ENCODE data around the gene PCSK6.

Gene PCSK6

DNA sequence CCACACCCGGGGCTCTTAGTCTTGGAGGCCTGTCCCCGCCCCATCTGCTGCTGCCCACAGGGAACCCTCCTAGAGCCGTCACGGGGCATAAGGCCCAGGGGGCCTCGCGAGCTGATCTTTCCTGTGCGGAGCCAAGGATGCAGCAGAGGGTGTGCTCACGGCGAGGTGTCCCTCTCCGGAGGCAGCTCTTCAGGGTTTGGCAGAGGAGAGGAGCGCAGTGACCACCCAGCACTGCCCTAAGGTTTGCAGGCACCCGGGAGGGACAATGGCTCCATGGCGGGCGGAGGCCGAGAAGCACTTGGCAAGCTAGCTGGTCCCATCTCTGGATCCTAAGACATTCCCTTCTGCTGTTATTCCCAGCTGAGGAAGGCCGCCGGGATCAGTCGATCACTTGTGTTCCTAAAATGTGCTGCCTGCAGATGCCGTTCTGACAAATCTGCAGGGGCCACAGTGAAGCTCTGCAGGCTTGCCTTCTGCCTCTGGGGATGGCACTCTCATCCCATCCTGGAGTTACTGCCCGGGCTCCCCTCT lies 47.4 kb upstream of the PCSK6 start:
- no peak for ATAC-seq
- TF ChIP-seq, protein P1, sequence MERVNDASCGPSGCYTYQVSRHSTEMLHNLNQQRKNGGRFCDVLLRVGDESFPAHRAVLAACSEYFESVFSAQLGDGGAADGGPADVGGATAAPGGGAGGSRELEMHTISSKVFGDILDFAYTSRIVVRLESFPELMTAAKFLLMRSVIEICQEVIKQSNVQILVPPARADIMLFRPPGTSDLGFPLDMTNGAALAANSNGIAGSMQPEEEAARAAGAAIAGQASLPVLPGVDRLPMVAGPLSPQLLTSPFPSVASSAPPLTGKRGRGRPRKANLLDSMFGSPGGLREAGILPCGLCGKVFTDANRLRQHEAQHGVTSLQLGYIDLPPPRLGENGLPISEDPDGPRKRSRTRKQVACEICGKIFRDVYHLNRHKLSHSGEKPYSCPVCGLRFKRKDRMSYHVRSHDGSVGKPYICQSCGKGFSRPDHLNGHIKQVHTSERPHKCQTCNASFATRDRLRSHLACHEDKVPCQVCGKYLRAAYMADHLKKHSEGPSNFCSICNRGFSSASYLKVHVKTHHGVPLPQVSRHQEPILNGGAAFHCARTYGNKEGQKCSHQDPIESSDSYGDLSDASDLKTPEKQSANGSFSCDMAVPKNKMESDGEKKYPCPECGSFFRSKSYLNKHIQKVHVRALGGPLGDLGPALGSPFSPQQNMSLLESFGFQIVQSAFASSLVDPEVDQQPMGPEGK (CRISPR knock-in tag; IDR thresholded peaks at IDR 0.05; ENCODE audit: borderline replicate concordance): no peak
- TF ChIP-seq ARNTL (CRISPR knock-in tag; IDR thresholded peaks at IDR 0.05; ENCODE audit: borderline replicate concordance, low read depth): no peak

DNA sequence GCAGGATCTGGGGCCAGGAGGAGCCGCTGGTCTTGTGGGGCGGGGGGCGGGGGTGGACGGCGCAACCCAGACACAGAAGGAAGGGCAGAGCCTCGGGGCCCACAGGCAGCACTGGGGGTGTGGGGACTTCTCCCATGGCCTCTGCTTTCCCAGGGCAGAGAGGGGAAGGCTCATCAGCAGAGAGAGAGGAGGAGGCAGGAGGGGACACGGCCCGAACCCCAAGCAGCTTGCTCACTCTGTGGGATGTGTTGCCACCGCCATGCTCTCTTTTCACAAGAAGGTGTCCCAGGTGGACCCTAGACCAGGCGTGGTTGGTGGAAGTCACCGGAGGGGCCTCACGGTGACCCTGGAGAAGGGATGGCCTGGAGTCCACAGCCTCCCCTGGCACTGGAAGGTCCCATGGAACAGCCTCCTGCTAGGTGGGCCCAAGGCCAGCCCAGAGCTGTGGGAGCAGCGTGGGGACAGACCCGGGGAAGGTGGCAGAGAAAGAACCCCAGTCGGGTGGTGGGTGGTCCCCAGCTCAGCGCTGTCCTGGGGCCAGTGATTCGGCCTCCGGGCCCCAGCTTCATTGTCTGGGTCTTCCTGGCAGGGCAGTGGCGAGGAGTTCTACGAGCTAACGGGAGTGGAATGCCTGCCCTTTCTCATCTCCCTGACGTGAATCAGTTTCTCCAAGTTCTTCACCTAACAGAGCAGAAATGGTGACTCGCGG lies 46.8 kb upstream of the PCSK6 start:
- no peak for ATAC-seq
- no peak for TF ChIP-seq SNAI2 (CRISPR knock-in tag; IDR thresholded peaks at IDR 0.05)
- TF ChIP-seq, protein P2, sequence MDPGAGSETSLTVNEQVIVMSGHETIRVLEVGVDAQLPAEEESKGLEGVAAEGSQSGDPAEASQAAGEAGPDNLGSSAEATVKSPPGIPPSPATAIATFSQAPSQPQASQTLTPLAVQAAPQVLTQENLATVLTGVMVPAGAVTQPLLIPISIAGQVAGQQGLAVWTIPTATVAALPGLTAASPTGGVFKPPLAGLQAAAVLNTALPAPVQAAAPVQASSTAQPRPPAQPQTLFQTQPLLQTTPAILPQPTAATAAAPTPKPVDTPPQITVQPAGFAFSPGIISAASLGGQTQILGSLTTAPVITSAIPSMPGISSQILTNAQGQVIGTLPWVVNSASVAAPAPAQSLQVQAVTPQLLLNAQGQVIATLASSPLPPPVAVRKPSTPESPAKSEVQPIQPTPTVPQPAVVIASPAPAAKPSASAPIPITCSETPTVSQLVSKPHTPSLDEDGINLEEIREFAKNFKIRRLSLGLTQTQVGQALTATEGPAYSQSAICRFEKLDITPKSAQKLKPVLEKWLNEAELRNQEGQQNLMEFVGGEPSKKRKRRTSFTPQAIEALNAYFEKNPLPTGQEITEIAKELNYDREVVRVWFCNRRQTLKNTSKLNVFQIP (CRISPR knock-in tag; IDR thresholded peaks at IDR 0.05; ENCODE audit: borderline replicate concordance, low read depth): no peak
- TF ChIP-seq, protein P1 (CRISPR knock-in tag; IDR thresholded peaks at IDR 0.05; ENCODE audit: borderline replicate concordance): no peak
- TF ChIP-seq TCF4 (CRISPR knock-in tag; IDR thresholded peaks at IDR 0.05; ENCODE audit: borderline replicate concordance): no peak
- TF ChIP-seq, protein P3, sequence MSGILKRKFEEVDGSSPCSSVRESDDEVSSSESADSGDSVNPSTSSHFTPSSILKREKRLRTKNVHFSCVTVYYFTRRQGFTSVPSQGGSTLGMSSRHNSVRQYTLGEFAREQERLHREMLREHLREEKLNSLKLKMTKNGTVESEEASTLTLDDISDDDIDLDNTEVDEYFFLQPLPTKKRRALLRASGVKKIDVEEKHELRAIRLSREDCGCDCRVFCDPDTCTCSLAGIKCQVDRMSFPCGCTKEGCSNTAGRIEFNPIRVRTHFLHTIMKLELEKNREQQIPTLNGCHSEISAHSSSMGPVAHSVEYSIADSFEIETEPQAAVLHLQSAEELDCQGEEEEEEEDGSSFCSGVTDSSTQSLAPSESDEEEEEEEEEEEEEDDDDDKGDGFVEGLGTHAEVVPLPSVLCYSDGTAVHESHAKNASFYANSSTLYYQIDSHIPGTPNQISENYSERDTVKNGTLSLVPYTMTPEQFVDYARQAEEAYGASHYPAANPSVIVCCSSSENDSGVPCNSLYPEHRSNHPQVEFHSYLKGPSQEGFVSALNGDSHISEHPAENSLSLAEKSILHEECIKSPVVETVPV (CRISPR knock-in tag; IDR thresholded peaks at IDR 0.05): no peak
- no peak for TF ChIP-seq ARNTL (CRISPR knock-in tag; IDR thresholded peaks at IDR 0.05; ENCODE audit: borderline replicate concordance, low read depth)
- TF ChIP-seq ZNF565 (CRISPR knock-in tag; conservative IDR thresholded peaks at IDR 0.05; ENCODE audit: low read depth): no peak
- TF ChIP-seq ZNF70 (CRISPR knock-in tag; IDR thresholded peaks at IDR 0.05): no peak
- no peak for TF ChIP-seq ISL1 (CRISPR knock-in tag; IDR thresholded peaks at IDR 0.05)

DNA sequence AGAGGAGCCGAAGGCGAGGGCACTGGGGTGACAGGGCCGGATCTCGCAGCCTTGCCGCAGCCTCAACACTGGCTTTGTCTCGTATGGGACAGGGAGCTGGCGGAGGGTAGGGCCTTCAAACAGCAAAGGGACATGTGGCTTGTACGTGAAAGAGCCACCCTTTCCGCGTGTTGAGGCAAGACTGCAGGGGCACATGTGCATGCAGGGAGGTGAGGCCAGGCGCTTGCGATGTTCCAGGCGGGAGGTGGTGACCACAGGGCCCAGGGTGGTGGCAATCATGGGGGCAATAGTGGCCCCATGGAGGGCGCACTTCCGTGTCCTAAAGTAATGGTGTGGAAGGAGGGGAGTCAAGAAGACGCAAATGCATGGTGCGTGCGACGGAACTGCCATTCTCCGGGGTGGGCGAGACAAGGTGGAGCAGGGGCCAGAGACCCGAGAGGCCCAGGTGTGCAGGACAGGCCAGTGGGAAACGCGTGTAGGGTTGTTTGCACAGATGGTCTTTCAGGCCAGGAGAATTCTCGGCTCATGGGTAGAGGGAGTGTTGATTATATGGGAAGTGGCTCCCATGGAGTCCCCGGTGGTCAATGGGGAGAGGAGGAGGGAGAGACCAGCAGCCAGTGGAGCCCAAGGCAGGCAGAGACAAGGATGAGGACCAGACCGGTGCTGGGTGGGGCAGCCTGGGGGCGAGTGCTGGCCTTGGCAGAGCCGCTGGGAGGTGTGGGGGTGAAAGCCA lies 45.8 kb upstream of the PCSK6 start:
- no peak for ATAC-seq

More for the DNA sequence above, 45.8 kb upstream of the PCSK6 start:
- TF ChIP-seq TOX (CRISPR knock-in tag; IDR thresholded peaks at IDR 0.05; ENCODE audit: borderline replicate concordance): no peak
- TF ChIP-seq, protein P4, sequence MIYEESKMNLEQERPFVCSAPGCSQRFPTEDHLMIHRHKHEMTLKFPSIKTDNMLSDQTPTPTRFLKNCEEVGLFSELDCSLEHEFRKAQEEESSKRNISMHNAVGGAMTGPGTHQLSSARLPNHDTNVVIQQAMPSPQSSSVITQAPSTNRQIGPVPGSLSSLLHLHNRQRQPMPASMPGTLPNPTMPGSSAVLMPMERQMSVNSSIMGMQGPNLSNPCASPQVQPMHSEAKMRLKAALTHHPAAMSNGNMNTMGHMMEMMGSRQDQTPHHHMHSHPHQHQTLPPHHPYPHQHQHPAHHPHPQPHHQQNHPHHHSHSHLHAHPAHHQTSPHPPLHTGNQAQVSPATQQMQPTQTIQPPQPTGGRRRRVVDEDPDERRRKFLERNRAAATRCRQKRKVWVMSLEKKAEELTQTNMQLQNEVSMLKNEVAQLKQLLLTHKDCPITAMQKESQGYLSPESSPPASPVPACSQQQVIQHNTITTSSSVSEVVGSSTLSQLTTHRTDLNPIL (CRISPR knock-in tag; IDR thresholded peaks at IDR 0.05; ENCODE audit: low read depth): no peak
- no peak for TF ChIP-seq TCF4 (CRISPR knock-in tag; IDR thresholded peaks at IDR 0.05; ENCODE audit: borderline replicate concordance)
- TF ChIP-seq, protein P1 (CRISPR knock-in tag; IDR thresholded peaks at IDR 0.05; ENCODE audit: borderline replicate concordance): no peak
- no peak for TF ChIP-seq ZFP30 (CRISPR knock-in tag; IDR thresholded peaks at IDR 0.05)
- TF ChIP-seq ZNF70 (CRISPR knock-in tag; IDR thresholded peaks at IDR 0.05): no peak
- no peak for TF ChIP-seq RARB (CRISPR knock-in tag; IDR thresholded peaks at IDR 0.05)
- TF ChIP-seq GLIS3 (CRISPR knock-in tag; IDR thresholded peaks at IDR 0.05): no peak
- no peak for TF ChIP-seq ESRRG (CRISPR knock-in tag; IDR thresholded peaks at IDR 0.05)
- TF ChIP-seq ZFP3 (CRISPR knock-in tag; IDR thresholded peaks at IDR 0.05): no peak
- TF ChIP-seq, protein P3 (CRISPR knock-in tag; IDR thresholded peaks at IDR 0.05): no peak
- no peak for TF ChIP-seq SNAI2 (CRISPR knock-in tag; IDR thresholded peaks at IDR 0.05)
- no peak for TF ChIP-seq ZNF8 (CRISPR knock-in tag; IDR thresholded peaks at IDR 0.05)
- TF ChIP-seq PPARA (CRISPR knock-in tag; IDR thresholded peaks at IDR 0.05; ENCODE audit: borderline replicate concordance): no peak
- TF ChIP-seq ISL1 (CRISPR knock-in tag; IDR thresholded peaks at IDR 0.05): no peak

Measured in SK-N-SH treated with all-trans-retinoic acid at 6 μM for 48 hours (cell line).